ENCODE measurements around the gene AHRR. TPM values are rescaled to one million over a fixed set of nuclear protein-coding genes. Genes with fewer than 3 reads are reported as not detected.

Gene AHRR
- total RNA-seq, 1 experiment from 2014 or later = 1.9 TPM

DNA sequence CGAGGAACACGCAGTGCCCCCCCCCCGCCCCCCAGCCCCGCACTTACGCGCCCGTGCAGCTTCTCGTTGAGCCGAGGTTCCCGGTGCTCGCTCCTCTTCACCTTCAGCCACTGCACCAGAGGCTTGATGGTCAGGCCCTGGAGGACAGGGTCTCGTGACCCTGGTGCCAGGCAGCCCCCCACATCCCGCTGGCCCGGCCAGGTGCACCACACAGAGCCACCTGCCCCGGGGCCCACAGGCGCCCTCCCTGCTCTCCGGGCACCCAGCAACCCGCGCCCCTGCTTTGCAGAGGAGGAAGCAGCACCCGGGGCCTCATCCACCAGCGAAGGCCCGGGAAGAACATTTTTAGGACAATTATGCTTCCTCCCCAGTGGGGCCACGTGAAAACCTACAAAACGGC is 160.5 kb downstream of the AHRR start:
- no TSS peak for BruUV-seq (replicated peaks)
- H3K9ac ChIP-seq (ENCODE audit: low read length) = no peak overlapping the region
- DNase-seq (no peak), ATAC-seq (no peak)
- no peak overlapping the region for H3K4me3 ChIP-seq (ENCODE audit: low read length)
- CTCF ChIA-PET = no interaction called here
- H4K20me1 ChIP-seq (ENCODE audit: low read length) = no peaks in the 10 kb centered on the region
- no peak overlapping the region for H2AFZ ChIP-seq (ENCODE audit: low read length)
- intact Hi-C loops (cut with micrococcal nuclease) = no loop called here
- no peak overlapping the region for H3K4me2 ChIP-seq (ENCODE audit: low read length)
- H3K9me2 ChIP-seq (replicated peaks; ENCODE audit: low read length) = no peaks in the 10 kb centered on the region
- no peaks in the 10 kb centered on the region for H3K36me3 ChIP-seq (ENCODE audit: low read depth, low read length)
- no peaks in the 10 kb centered on the region for H3F3A ChIP-seq (ENCODE audit: low read length, unreplicated experiment)
- H3K27me3 ChIP-seq (ENCODE audit: low read length) = no peaks in the 10 kb centered on the region
- H3K9me3 ChIP-seq (ENCODE audit: low read length) = no peaks in the 10 kb centered on the region
- H3K4me1 ChIP-seq (ENCODE audit: insufficient read depth, low read length) = no peaks in the 10 kb centered on the region
- H3K27ac ChIP-seq (ENCODE audit: low read length) = no peak overlapping the region
- POLR2A ChIA-PET (ENCODE audit: unreplicated experiment) = no interaction called here
- TF ChIP-seq EZH2phosphoT487 (IDR thresholded peaks at IDR 0.05; ENCODE audit: borderline replicate concordance, low read length) = no peak
- TF ChIP-seq, protein P1, sequence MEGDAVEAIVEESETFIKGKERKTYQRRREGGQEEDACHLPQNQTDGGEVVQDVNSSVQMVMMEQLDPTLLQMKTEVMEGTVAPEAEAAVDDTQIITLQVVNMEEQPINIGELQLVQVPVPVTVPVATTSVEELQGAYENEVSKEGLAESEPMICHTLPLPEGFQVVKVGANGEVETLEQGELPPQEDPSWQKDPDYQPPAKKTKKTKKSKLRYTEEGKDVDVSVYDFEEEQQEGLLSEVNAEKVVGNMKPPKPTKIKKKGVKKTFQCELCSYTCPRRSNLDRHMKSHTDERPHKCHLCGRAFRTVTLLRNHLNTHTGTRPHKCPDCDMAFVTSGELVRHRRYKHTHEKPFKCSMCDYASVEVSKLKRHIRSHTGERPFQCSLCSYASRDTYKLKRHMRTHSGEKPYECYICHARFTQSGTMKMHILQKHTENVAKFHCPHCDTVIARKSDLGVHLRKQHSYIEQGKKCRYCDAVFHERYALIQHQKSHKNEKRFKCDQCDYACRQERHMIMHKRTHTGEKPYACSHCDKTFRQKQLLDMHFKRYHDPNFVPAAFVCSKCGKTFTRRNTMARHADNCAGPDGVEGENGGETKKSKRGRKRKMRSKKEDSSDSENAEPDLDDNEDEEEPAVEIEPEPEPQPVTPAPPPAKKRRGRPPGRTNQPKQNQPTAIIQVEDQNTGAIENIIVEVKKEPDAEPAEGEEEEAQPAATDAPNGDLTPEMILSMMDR (conservative IDR thresholded peaks at IDR 0.05; ENCODE audit: low read depth, low read length) = no peak
- no peak for TF ChIP-seq EZH2 (IDR thresholded peaks at IDR 0.05; ENCODE audit: low read length, unreplicated experiment)
- no peaks in the 10 kb centered on the region for H3K79me2 ChIP-seq (ENCODE audit: low read length)

DNA sequence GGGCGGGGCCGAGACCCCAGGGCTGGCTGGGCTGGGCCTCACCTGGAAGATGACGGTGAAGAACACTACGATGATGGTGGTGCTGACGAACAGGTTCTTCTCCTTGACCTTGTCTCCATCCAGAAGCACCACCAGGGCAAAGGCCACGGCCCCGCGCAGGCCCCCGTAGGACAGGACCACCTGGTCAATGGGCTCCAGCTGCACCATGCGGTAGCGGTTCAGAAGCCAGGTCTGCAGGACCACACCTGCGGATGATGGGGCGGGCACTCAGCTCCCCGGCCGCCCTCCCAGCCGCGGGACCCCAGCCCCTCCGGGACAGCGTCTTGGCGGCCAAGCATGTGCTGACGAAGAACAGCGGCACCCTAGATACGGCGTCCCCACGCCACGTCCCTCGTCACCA is 161.0 kb downstream of the AHRR start:
- no peaks in the 10 kb centered on the region for H3K79me2 ChIP-seq (ENCODE audit: low read length)
- no peaks in the 10 kb centered on the region for H3K4me1 ChIP-seq (ENCODE audit: insufficient read depth, low read length)
- no peaks in the 10 kb centered on the region for H4K20me1 ChIP-seq (ENCODE audit: low read length)
- H2AFZ ChIP-seq (ENCODE audit: low read length) = no peak overlapping the region
- H3K36me3 ChIP-seq (ENCODE audit: low read depth, low read length) = no peaks in the 10 kb centered on the region
- no peaks in the 10 kb centered on the region for H3K9me3 ChIP-seq (ENCODE audit: low read length)
- no peak overlapping the region for H3K4me2 ChIP-seq (ENCODE audit: low read length)
- no TSS peak for BruUV-seq (replicated peaks)
- ATAC-seq (no peak), DNase-seq (no peak)
- intact Hi-C loops (cut with micrococcal nuclease) = no loop called here
- no peaks in the 10 kb centered on the region for H3K27me3 ChIP-seq (ENCODE audit: low read length)
- ChIA-PET POLR2A (ENCODE audit: unreplicated experiment) (no interaction called here), CTCF (no interaction called here)
- H3K9me2 ChIP-seq (replicated peaks; ENCODE audit: low read length) = no peaks in the 10 kb centered on the region
- H3F3A ChIP-seq (ENCODE audit: low read length, unreplicated experiment) = no peaks in the 10 kb centered on the region
- no peak for TF ChIP-seq EZH2phosphoT487 (IDR thresholded peaks at IDR 0.05; ENCODE audit: borderline replicate concordance, low read length)
- TF ChIP-seq, protein P1 (conservative IDR thresholded peaks at IDR 0.05; ENCODE audit: low read depth, low read length) = no peak
- TF ChIP-seq EZH2 (IDR thresholded peaks at IDR 0.05; ENCODE audit: low read length, unreplicated experiment) = no peak
- no peak overlapping the region for H3K27ac ChIP-seq (ENCODE audit: low read length)
- H3K9ac ChIP-seq (ENCODE audit: low read length) = no peak overlapping the region
- H3K4me3 ChIP-seq (ENCODE audit: low read length) = no peak overlapping the region

DNA sequence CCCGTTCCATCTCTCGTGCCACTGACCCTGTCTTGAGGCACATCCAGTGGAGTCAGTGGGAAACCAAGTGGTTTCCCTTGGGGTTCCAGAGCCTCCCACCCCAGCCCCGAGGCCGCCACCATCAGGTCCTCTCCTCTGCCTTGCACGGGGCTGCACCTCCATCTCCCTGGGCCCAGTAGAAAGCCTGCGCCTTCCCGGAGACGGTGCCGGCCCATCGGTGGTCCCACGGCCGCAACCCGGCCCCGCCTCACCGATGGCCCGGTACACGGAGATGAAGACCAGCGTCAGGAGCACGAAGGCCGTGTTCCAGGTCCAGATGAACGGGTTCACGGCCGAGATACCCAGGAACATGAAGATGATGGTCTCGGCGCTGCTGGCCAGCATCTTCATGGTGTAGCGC is 161.5 kb downstream of the AHRR start:
- Histone ChIP-seq H3F3A (ENCODE audit: low read length, unreplicated experiment) (no peaks in the 10 kb centered on the region), H3K9ac (ENCODE audit: low read length) (no peak overlapping the region), H3K36me3 (ENCODE audit: low read depth, low read length) (no peaks in the 10 kb centered on the region), H3K27me3 (ENCODE audit: low read length) (no peaks in the 10 kb centered on the region), H3K9me3 (ENCODE audit: low read length) (no peaks in the 10 kb centered on the region), H2AFZ (ENCODE audit: low read length) (no peak overlapping the region), H3K9me2 (replicated peaks; ENCODE audit: low read length) (no peaks in the 10 kb centered on the region), H4K20me1 (ENCODE audit: low read length) (no peaks in the 10 kb centered on the region), H3K79me2 (ENCODE audit: low read length) (no peaks in the 10 kb centered on the region), H3K4me1 (ENCODE audit: insufficient read depth, low read length) (no peaks in the 10 kb centered on the region), H3K27ac (ENCODE audit: low read length) (no peak overlapping the region), H3K4me3 (ENCODE audit: low read length) (no peak overlapping the region), H3K4me2 (ENCODE audit: low read length) (no peak overlapping the region)
- ATAC-seq = no peak
- no peak for DNase-seq
- POLR2A ChIA-PET (ENCODE audit: unreplicated experiment) = no interaction called here
- CTCF ChIA-PET = no interaction called here
- TF ChIP-seq EZH2 (IDR thresholded peaks at IDR 0.05; ENCODE audit: low read length, unreplicated experiment) (no peak), EZH2phosphoT487 (IDR thresholded peaks at IDR 0.05; ENCODE audit: borderline replicate concordance, low read length) (no peak)
- TF ChIP-seq, protein P1 (conservative IDR thresholded peaks at IDR 0.05; ENCODE audit: low read depth, low read length) = no peak
- no TSS peak for BruUV-seq (replicated peaks)
- intact Hi-C loops (cut with micrococcal nuclease) = no loop called here
